GM13976 (cell line): ENCODE data around the gene MED6.

Source experiments
- DNase-seq: peaks from one replicate; pipeline ENCODE4 v3.0.0; 2012; ENCODE audit warnings: low spot score
- in situ Hi-C: fragments of 300-500 bp; cut with MboI; formaldehyde crosslinking; loops from one replicate; pipeline ENCODE4 v1.12.0; 2022; ENCODE audit warnings: low sequenced_read_pairs, mixed read lengths, inconsistent platforms; ENCODE audit not compliant: unreplicated experiment
- TF ChIP-seq, protein P1 (sequence below): IDR thresholded peaks from 2 replicates; pipeline ENCODE4 v1.5.1; 2012; ENCODE audit warnings: borderline replicate concordance, mild to moderate bottlenecking; ENCODE audit not compliant: insufficient read depth; ENCODE audit errors: extremely low read depth, missing control alignments, control extremely low read depth

Gene MED6

DNA sequence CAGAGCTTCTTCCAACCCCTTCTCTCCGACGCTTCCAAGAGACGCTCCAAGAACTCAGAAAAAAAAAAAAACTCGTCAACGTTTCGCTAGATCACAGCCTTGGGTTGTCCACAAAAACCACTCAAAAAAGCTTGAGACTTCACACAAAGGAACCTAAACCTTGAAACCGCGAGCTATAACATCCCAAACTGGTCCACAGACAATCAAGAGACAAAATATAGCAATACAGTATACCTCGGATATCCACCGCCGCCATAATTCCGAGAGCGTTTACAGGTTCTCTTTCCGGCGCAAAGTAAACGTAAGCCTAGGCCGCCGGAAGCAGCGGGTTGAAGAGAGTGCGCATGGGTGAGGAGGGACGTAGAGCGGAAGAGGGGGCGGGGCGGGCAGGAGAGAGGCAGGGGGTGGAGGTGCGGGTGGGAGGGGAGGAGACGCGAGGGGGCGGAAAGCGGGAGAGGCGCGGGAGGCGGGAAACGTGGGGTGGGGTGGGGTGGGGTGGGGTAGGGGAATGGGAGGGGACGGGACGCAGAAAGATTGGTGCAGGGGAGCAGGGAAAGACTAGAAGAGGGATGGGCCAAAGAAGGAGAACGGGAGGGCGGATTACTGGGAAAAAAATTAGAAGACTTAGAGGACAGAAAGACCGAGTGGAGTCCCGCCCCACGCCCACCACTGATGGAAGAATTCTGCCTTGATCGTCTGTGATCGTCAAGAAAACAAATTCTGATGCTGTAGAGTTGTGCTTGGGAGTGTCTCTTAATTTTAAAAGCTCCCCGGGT is at the start of gene MED6:
TSS of gene MED6 (minus strand) at position 274 of the 776 bp plus-strand sequence. CDS start at position 256, 18 bp downstream.
- TF ChIP-seq, protein P1, sequence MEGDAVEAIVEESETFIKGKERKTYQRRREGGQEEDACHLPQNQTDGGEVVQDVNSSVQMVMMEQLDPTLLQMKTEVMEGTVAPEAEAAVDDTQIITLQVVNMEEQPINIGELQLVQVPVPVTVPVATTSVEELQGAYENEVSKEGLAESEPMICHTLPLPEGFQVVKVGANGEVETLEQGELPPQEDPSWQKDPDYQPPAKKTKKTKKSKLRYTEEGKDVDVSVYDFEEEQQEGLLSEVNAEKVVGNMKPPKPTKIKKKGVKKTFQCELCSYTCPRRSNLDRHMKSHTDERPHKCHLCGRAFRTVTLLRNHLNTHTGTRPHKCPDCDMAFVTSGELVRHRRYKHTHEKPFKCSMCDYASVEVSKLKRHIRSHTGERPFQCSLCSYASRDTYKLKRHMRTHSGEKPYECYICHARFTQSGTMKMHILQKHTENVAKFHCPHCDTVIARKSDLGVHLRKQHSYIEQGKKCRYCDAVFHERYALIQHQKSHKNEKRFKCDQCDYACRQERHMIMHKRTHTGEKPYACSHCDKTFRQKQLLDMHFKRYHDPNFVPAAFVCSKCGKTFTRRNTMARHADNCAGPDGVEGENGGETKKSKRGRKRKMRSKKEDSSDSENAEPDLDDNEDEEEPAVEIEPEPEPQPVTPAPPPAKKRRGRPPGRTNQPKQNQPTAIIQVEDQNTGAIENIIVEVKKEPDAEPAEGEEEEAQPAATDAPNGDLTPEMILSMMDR, result no peak
- peak; percentile 91 for DNase-seq
- in situ Hi-C loops, result no loop called here

- no peak for DNase-seq
- TF ChIP-seq, protein P1, result no peak
- in situ Hi-C loops, result no loop called here
Observed at GRCh38 chr14:70649803-70650202, 49.3 kb upstream of the MED6 start.

- no peak for DNase-seq
- TF ChIP-seq, protein P1, result no peak
- in situ Hi-C loops, result no loop called here
Observed at GRCh38 chr14:70648346-70648745, 47.9 kb upstream of the MED6 start.

- no peak for DNase-seq
- TF ChIP-seq, protein P1, result no peak
- in situ Hi-C loops, result no loop called here
Observed at GRCh38 chr14:70646705-70647104, 46.2 kb upstream of the MED6 start.

DNA sequence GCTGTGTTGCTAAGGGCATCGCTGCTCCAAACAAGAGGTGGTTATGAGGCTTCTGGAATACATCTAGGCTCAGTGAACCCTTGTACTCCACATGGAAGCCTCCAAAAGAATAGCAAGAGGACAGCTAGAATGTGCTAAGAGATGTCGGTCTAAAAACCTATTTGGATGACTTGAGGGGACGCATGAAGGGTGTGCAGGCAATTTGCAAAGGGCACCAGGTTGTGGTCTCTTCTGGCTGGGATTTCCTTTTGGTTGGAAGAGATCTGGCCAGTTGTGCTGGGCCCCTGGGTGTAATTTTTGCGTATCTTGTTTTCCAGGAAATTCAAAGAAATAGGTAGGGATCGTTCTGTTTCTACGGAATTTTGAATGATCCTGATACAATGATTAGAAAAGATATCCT is 45.4 kb upstream of the MED6 start:
- DNase-seq, result no peak
- in situ Hi-C loops, result no loop called here
- TF ChIP-seq, protein P1, result no peak

DNA sequence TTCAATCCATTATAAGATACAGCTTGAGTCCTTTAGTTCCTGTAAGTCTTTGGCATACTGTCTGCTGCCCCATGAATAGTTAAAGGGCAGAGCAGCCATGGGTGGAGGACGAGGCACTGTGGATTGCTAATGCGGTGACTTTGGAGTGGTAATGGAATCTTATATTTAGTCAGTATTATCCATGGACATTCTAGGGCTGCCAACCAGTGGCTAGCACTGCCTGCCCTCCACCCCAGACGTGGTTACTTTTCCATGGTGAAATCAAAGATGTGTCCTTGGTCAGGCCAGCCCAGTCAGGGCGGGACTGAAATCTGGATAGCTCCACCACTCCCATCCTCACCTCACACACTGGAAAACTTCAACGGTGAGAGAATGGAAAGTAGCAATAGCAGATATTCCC is 43.5 kb upstream of the MED6 start:
- in situ Hi-C loops, result no loop called here
- DNase-seq, result no peak
- TF ChIP-seq, protein P1, result no peak
